Body of pancreas (tissue), 4 donors: ENCODE measurements around the gene CNTNAP2. TPM values are rescaled to one million over a fixed set of nuclear protein-coding genes. Genes with fewer than 3 reads are reported as not detected.

Experiments
- ATAC-seq: fragments of 150-250 bp; one replicate; pipeline ENCODE4 v1.9.1; 2016
- DNase-seq, 4 donors: peaks; one replicate each; pipeline ENCODE4 v3.0.0-alpha.2; 2019
- H3K27ac ChIP-seq, 4 donors: fragments of 200-600 bp; sonication (generic); 1 replicate in 3 of 4; 2 replicates in 1 of 4; pipeline versions ENCODE4 v1.5.1 to v1.6.1; 2016 to 2019; ENCODE audit warnings: mild to moderate bottlenecking in 1 of 4, mixed read lengths in 1 of 4, moderate library complexity in 1 of 4
- H3K27me3 ChIP-seq, 2 donors: fragments of 200-600 bp; sonication (generic); one replicate each; pipeline ENCODE4 v1.6.0; 2016; ENCODE audit warnings: mild to moderate bottlenecking in 1 of 2
- H3K36me3 ChIP-seq, 2 donors: fragments of 200-600 bp; sonication (generic); replicated peaks in 1 of 2; 2 replicates each; pipeline ENCODE4 v1.5.1; 2016; ENCODE audit warnings: low read depth in 2 of 2; ENCODE audit not compliant: insufficient read depth in 1 of 2
- H3K4me1 ChIP-seq: fragments of 200-600 bp; sonication (generic); one replicate; pipeline ENCODE4 v1.6.0; 2016
- H3K4me3 ChIP-seq, 2 donors: fragments of 200-600 bp; sonication (generic); 1 replicate in 1 of 2; 2 replicates in 1 of 2; pipeline ENCODE4 v1.5.1; 2016 to 2019
- H3K9me3 ChIP-seq, 3 donors: fragments of 200-600 bp; sonication (generic); 1 replicate in 2 of 3; 2 replicates in 1 of 3; pipeline ENCODE4 v1.5.1; 2016
- CTCF ChIP-seq, 7 experiments: fragments of 450-650 bp in 4 of 7; fragments of 200-600 bp in 3 of 7; sonication (generic) in 3 of 7; IDR thresholded peaks; one replicate each; pipeline ENCODE4 v1.5.1; 2016 to 2019; ENCODE audit warnings: antibody characterized with exemption in 7 of 7
- POLR2A ChIP-seq, 3 donors: fragments of 450-650 bp; IDR thresholded peaks; one replicate each; pipeline ENCODE4 v1.6.1; 2016; ENCODE audit warnings: antibody characterized with exemption in 3 of 3, mild to moderate bottlenecking in 2 of 3
- WGBS, 2 donors: methylation state at CpG; one replicate each; pipeline ENCODE4 v1.1.5; 2017; 5-methylcytosine and 5-hydroxymethylcytosine counted together
- intact Hi-C: fragments of 100-400 bp; cut with DNase I; formaldehyde crosslinking; loops from one replicate; pipeline ENCODE4 v1.15.1; 2023
- total RNA-seq, 2 donors: library from RNA; depleted of rRNA; stranded (reverse); fragments of >200 nt; gene quantifications; one replicate each; pipeline ENCODE4 v1.1.0, GENCODE V29; 2016

Gene CNTNAP2
- total RNA-seq, 2 donors from 2014 or later: 1.0 TPM; not detected in 1

- ATAC-seq (no peak), DNase-seq (no peak)
- TF ChIP-seq POLR2A (IDR thresholded peaks at IDR 0.05) (no peak), CTCF (IDR thresholded peaks at IDR 0.05) (no peak)
- intact Hi-C loops: no loop called here
- Histone ChIP-seq H3K4me1 (no peaks in the 10 kb centered on the region), H3K27ac (no peak overlapping the region), H3K27me3 (no peaks in the 10 kb centered on the region), H3K4me3 (no peak overlapping the region), H3K9me3 (no peaks in the 10 kb centered on the region), H3K36me3 (no peaks in the 10 kb centered on the region)
These were observed 839.7 kb downstream of the CNTNAP2 start for GRCh38 chr7:146956321-146956720.

- intact Hi-C loops: no loop called here
- Histone ChIP-seq H3K36me3 (no peaks in the 10 kb centered on the region), H3K4me3 (no peak overlapping the region), H3K4me1 (no peaks in the 10 kb centered on the region), H3K9me3 (no peaks in the 10 kb centered on the region), H3K27me3 (no peaks in the 10 kb centered on the region), H3K27ac (no peak overlapping the region)
- ATAC-seq (no peak), DNase-seq (no peak)
- WGBS, 2 donors: 72 to 86% methylated on average over 3 of the region's 3 CpGs
- TF ChIP-seq CTCF (IDR thresholded peaks at IDR 0.05) (no peak), POLR2A (IDR thresholded peaks at IDR 0.05) (no peak)
These were observed 840.3 kb downstream of the CNTNAP2 start for GRCh38 chr7:146956853-146957252.

DNA sequence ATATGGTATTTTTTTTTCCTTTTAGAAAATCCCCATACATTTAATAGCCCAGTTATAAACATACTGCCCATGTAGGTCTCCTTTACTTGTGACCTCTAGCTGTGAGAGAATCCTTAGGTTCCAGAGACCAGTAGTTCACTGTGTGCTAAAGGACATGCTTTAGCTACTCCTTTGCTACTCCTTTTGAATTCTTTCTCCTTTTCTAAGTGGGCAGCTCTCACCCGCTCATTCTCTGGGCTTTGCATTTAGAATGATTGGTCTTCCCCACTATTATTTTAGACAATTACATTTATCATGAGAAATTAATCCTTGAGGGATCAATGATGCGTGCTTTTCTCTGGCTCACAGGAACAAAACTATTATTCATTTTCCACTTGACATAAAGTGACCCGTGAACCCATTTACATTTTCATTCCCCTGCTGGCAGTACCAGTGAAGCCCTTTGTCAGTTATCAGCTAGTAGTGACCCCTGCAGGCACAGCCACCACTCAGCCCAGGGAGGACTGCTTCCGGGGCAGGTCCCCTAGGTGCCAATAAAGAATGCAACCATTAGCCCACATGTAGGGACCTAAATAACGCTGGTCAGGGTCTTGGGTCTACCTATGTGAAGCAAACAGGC is 844.3 kb downstream of the CNTNAP2 start:
- H3K9me3 ChIP-seq: no peaks in the 10 kb centered on the region
- DNase-seq (no peak), ATAC-seq (no peak)
- H3K27me3 ChIP-seq: no peaks in the 10 kb centered on the region
- intact Hi-C loops: no loop called here
- H3K27ac ChIP-seq: no peak overlapping the region
- H3K36me3 ChIP-seq: no peaks in the 10 kb centered on the region
- H3K4me3 ChIP-seq: no peak overlapping the region
- TF ChIP-seq CTCF (IDR thresholded peaks at IDR 0.05) (no peak), POLR2A (IDR thresholded peaks at IDR 0.05) (no peak)
- 51 to 60% methylated on average over 5 of the region's 5 CpGs for WGBS, 2 donors
- no peaks in the 10 kb centered on the region for H3K4me1 ChIP-seq

- no peak overlapping the region for H3K4me3 ChIP-seq
- no peak for ATAC-seq
- no peaks in the 10 kb centered on the region for H3K36me3 ChIP-seq
- no peak for TF ChIP-seq CTCF (IDR thresholded peaks at IDR 0.05)
- no peak for TF ChIP-seq POLR2A (IDR thresholded peaks at IDR 0.05)
- no peaks in the 10 kb centered on the region for H3K4me1 ChIP-seq
- H3K9me3 ChIP-seq: no peaks in the 10 kb centered on the region
- DNase-seq: no peak
- no peak overlapping the region for H3K27ac ChIP-seq
- intact Hi-C loops: no loop called here
- H3K27me3 ChIP-seq: no peaks in the 10 kb centered on the region
- 70 to 80% methylated on average over 4 of the region's 4 CpGs for WGBS, 2 donors
These were observed 845.0 kb downstream of the CNTNAP2 start for GRCh38 chr7:146961617-146962016.

GRCh38 chr7:146966274-146966673 is 849.7 kb downstream of the CNTNAP2 start:
- Histone ChIP-seq H3K27me3 (no peaks in the 10 kb centered on the region), H3K36me3 (no peaks in the 10 kb centered on the region), H3K4me1 (no peaks in the 10 kb centered on the region), H3K4me3 (no peak overlapping the region), H3K27ac (no peak overlapping the region), H3K9me3 (no peaks in the 10 kb centered on the region)
- WGBS, 2 donors: 85 to 97% methylated on average over 3 of the region's 3 CpGs
- intact Hi-C loops: no loop called here
- TF ChIP-seq POLR2A (IDR thresholded peaks at IDR 0.05): no peak
- TF ChIP-seq CTCF (IDR thresholded peaks at IDR 0.05): no peak
- no peak for DNase-seq
- no peak for ATAC-seq
